Measurements from ENCODE around the gene HLA-DRB1.

GRCh38 chr6:32529697-32530430 is 59.8 kb downstream of the HLA-DRB1 start, which contains the start of gene HLA-DRB5:
- TF ChIP-seq CTCF (IDR thresholded peaks at IDR 0.05) (no peak), POLR2A (IDR thresholded peaks at IDR 0.05) (no peak)
